ENCODE data around the gene LIMA1. TPM values are rescaled to one million over a fixed set of nuclear protein-coding genes. Genes with fewer than 3 reads are reported as not detected.
"Not testable (repeated sequence)": the region's sequence is repeated elsewhere in the genome, so short reads cannot be mapped to it uniquely, and the experiment has no call there.

LIMA1 gene
- total RNA-seq, 1 donor from 2014 or later = 12.6 TPM

DNA sequence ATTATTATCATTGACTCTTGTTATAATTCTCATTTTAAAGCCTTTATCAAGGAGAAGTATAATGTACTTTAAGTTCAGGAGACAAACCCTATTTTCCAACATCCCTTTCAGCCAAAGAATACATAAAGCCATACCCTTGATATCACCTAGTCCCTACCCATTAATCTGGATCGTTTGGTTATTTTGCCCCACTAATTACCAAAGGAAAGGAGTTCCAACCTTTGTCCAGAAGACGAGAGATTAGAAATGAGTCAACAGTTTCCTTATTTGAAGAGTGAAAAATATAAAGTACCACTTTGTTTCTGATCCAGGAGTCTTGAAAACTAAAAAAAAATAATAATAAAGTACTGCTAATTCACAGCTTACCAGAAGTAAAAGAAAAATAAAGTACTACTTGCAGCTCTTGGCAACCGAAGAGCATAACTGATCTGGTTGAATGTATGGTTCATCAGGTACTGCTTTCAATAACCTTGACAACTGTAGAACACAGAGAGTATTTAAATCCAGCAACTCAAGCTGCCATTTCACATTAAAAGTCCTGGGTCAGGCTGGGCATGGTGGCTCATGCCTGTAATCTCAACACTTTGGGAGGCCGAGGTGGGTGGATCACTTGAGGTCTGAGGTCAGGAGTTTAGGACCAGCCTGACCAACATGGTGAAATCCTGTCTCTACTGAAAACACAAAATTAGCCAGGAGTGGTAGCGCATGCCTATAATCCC, 33.7 kb downstream of the LIMA1 start:
- DNase-seq (ENCODE audit: low spot score in 2 of 2) = no peak
- no peak for FAIRE-seq

DNA sequence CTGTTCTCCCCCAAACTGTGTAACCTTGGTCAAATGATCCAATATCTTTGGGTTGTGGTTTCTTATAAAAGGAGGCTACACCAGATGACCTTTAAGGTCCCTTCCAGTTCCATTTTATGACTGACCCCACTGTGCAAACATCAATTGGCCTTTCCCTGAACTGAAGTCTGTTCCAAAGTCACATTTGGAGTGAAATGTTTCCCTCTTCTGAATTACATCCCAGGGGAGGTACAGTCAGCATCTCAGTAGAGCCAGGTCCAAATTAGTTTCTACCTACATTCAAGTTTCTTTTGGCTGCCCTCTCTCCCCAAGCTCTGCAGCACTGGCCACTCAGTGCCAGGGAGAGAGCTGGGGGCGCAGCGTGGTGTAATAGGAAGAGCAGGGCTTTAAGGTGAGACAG, 34.4 kb downstream of the LIMA1 start:
- no peak for FAIRE-seq
- DNase-seq (ENCODE audit: low spot score in 2 of 2) = no peak

DNA sequence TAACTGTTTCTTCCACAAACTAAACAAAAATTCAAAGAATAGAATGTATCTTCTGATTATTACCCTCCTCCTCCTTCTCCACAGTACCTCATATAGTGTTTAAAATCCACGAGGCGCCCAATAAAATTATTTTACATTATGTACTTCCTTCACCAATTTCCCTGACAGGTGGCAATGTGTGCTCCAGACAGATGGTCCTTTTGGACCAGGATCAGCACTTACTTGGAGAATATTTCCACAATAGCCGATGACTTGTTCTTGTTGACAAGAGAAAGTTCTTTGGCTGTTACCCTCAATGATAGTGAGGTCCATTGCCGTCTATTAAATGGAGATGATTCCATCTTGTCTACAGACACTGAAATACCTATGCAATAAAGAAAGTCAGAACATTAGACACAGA, 34.9 kb downstream of the LIMA1 start:
- no peak for DNase-seq (ENCODE audit: low spot score in 2 of 2)
- FAIRE-seq = no peak

DNA sequence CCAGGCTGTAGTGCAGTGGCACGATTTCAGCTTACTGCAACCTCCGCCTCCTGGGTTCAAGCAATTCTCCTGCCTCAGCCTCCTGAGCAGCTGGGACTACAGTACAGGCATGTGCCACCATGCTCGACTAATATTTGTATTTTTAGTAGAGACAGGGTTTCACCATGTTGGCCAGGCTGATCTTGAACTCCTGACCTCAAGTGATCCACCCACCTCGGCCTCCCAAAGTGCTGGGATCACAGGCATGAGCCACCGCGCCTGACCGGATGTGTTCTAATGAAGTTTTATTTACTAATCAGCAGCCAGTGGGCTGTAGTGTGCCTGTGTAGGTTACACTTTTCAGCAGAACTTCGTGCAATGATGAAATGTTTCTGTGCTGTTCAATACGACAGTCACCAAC, 35.7 kb downstream of the LIMA1 start:
- not testable (repeated sequence) for DNase-seq (ENCODE audit: low spot score in 2 of 2); FAIRE-seq

GRCh38 chr12:50246873-50247612, 36.3 kb downstream of the LIMA1 start:
- DNase-seq (ENCODE audit: low spot score in 2 of 2) (no peak), FAIRE-seq (no peak)

GRCh38 chr12:50246197-50246865, 37.0 kb downstream of the LIMA1 start:
- FAIRE-seq = no peak
- DNase-seq (ENCODE audit: low spot score in 2 of 2) = no peak

DNA sequence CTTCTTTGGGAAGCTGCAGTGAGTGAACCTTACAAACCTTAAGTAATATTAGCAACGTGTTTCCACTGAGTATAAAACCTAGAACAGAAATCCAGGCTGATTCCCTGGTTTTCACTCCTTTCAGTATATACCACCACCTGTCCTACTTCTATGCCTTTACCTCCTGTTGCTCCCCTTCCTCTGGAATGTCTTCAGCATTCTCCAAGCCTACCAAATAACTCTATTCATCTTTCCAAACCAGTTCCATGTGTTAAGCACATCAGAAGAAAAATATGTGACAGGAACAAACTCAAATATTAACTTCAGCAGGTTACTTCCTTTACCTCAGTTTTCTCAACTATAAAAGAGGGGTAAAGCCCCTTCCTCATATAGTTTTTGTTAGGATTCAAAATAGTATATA, 39.8 kb downstream of the LIMA1 start:
- no peak for DNase-seq (ENCODE audit: low spot score in 2 of 2)
- FAIRE-seq = no peak

DNA sequence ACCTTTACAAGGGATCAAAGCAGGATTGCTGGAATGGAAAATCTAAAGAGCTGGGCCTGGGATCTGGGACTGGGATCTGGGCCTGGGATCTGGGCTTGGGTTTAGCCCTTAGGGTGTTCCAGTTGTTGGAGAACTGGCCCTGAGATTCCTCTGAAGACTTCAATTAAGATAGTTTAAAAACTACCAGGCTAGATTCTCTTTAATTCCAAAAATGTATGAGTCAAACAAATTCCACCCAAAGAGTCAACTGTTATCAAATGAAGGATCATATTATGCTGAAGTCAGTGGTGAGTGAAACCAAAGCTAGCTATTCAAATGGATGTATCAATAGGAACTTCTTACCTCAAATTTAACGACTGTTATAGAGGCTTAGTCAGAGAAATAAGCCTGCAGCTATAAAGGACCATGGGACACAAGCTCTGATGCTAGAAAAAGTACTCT, 40.5 kb downstream of the LIMA1 start:
- FAIRE-seq (no peak), DNase-seq (ENCODE audit: low spot score in 2 of 2) (no peak)

DNA sequence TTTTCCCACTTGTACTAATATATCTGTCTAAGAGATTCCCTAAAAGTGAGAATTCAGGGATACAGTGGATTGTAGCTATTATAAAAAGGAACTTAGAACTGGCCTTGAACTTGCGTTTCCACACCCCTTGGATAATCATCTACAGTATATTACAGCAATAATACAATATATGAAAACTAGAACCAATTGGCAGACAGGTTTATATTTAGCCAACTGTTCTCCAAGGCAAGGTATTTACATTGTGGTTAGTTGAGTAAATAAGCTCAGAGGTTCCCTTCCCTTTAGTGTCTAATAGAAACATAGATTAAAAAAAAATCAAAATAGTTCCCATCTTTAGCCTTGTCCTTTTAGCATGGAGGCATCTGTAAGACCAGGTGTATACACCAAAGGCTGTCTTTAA, 42.1 kb downstream of the LIMA1 start:
- FAIRE-seq (no peak), DNase-seq (ENCODE audit: low spot score in 2 of 2) (no peak)

GRCh38 chr12:50240792-50241114, 42.6 kb downstream of the LIMA1 start:
- no peak for FAIRE-seq
- DNase-seq (ENCODE audit: low spot score in 2 of 2) = no peak

GRCh38 chr12:50240096-50240791, 43.1 kb downstream of the LIMA1 start:
- DNase-seq (ENCODE audit: low spot score in 2 of 2) = no peak
- FAIRE-seq = no peak

DNA sequence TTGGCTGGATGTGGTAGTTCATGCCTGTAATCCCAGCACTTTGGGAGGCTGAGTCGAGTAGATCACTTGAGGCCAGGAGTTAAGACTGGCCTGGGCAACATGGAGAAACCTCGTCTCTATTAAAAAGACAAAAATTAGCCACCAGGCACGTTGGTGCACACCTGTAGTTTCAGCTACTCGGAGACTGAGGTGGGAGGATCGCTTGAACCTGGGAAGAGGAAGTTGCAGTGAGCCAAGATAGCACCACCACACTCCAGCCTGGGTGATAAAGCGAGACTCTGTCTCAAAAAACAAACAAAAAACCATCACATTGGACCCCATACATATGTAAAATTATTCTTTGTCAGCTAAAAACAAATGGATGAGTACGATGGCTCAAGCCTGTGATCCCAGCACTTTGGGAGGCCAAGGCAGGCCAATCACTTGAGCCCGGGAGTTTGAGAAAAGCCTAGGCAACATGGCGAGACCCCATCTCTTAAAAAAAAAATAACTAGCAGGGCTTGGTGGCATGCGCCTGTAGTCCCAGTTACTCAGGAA, 43.9 kb downstream of the LIMA1 start:
- DNase-seq (ENCODE audit: low spot score in 2 of 2) (no peak), FAIRE-seq (no peak)

DNA sequence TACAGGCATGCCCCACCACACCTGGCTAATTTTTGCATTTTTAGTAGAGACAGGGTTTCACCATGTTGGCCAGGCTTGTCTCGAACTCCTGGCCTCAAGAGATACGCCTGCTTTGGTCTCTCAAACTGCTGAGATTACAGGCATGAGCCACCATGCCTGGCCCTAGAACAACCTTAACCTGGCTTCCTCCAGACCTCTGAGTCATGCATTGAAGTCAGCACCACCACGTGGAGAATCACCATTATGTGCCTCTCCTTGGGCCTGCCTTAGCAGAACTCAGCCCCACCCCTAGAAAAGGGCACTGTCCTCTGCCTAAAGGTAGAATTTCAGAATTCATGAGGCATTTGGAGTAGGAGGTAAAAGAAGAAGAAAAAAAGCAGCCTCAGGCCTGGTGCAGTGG, 49.0 kb downstream of the LIMA1 start:
- DNase-seq (ENCODE audit: low spot score in 2 of 2) (no peak), FAIRE-seq (no peak)

DNA sequence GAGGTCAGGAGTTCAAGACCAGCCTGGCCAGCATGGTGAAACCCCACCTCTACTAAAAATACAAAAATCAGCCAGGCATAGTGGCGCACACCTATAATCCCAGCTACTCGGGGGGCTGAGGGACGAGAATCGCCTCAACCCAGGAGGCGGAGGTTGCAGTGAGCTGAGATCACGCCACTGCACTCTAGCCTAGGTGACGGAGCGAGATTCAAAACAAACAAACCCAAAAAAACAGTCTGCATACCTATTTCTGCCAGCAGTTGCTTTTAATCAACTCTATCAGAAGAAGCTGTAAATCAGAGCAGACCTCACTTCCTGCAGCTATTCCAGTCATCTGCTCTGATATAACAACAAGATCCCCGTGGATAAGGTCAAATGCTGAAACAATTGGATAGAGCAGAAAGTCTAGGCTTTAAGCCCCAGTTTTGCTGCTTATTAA, 50.5 kb downstream of the LIMA1 start:
- FAIRE-seq (no peak), DNase-seq (ENCODE audit: low spot score in 2 of 2) (no peak)

DNA sequence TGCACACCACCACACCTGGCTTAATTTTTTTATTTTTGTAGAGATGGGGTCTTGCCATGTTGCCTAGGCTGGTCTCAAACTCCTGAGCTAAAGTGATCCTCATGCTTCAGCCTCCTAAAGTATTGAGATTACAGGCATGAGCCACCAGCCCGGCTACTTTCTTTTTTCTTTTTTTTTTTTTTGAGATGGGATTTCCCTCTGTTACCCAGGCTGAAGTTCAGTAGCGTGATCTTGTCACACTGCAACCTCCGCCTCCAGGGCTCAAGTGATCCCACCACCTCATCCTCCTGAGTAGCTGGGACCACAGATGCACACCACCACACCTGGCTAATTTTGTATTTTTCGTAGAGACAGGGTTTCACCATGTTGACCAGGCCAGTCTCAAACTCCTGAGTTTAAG, 51.1 kb downstream of the LIMA1 start:
- FAIRE-seq (no peak), DNase-seq (ENCODE audit: low spot score in 2 of 2) (no peak)

GRCh38 chr12:50231346-50231745, 52.0 kb downstream of the LIMA1 start:
- no peak for FAIRE-seq
- no peak for DNase-seq (ENCODE audit: low spot score in 2 of 2)

DNA sequence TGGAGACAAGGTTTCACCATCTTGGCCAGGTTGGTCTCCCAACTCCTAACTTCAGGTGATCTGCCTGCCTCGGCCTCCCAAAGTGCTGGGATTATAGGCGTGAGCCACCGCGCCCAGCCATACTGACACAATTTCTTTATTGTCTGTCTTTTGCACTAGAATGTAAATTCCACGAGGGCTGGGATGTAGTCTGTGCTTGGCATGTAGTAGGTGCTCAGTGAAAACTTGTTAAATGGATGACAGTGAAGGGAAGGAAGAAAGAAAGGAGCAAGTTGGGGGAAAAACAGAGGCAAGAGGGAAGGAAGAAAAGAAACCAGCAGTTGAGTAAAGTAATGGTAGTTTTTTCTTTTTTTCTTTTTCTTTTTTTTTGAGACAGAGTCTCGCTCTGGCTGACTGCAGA, 53.1 kb downstream of the LIMA1 start:
- DNase-seq (ENCODE audit: low spot score in 2 of 2) (no peak), FAIRE-seq (no peak)

DNA sequence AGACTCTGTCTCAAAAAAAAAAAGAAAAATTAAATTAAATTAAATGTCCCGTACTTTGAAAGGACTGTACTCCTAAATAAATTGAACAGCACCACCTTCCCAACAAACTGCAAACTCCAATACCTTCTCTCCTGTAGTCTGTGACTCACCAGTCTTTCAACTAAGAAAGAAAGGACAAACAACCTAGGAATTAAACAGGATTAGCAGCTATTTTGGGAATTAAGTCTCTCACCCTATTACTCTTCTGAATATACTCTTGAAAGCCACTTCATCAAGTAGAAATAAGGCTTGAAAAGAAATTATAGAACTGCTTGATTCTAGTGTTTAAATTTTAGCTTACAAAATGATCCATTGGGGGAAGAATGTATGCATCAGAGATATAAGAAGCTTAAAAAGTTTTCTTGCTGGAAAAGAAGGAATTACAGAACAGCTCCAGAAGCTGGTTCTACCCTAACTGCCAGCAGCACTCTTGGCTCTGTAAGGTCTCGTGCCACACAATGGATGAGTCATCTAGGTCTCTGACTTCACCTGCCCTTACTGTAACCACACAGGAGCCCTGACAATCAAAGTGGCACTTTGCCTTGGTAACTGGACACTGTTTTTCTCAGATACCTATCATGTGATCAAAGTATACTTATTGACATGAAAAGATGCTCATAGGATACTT, 59.2 kb downstream of the LIMA1 start:
- FAIRE-seq (no peak), DNase-seq (ENCODE audit: low spot score in 2 of 2) (no peak)

DNA sequence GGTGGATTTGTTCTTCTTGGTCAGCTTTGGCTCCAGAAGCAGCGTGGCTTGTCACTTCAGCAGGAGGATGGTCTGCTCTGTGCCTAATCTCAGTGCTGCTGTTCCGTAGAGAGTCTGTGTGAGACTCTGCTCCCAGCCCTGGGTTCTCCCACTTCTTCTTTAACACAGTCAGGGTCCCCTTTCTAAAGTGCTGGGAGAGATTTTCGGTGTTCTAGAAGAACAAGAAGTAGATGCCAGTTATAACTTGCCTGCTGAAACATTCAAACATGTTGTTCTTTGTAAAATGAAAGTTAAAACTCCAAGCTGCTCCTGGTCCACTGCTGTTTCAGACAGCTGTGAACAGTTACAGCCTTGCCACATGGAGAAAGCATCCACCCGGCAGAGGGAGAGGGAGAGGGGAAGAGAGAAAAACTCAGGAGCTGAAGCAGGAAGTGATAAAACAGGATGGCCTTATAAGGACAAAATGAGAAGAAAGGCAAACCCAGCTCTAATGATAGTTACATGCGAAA, 61.0 kb downstream of the LIMA1 start:
- peak; percentile 30 to 60 for DNase-seq (ENCODE audit: low spot score in 2 of 2)

More for the DNA sequence above, 61.0 kb downstream of the LIMA1 start:
- no peak for FAIRE-seq
